HG03060 (cell line): ENCODE results near the gene PLCL1.
"Not testable (repeated sequence)": the region's sequence is repeated elsewhere in the genome, so short reads cannot be mapped to it uniquely, and the experiment has no call there.

Source experiments
- ATAC-seq: cut with Tn5 transposase; IDR thresholded peaks from one replicate; pipeline ENCODE4 v1.9.1; 2021; ENCODE audit warnings: low read depth, moderate number of reproducible peaks; ENCODE audit not compliant: unreplicated experiment

Gene PLCL1

GRCh38 chr2:197809064-197809463, 4.7 kb downstream of the PLCL1 start:
- ATAC-seq, result no peak

GRCh38 chr2:197810016-197810415, 5.6 kb downstream of the PLCL1 start:
- no peak for ATAC-seq

GRCh38 chr2:197810491-197810890, 6.1 kb downstream of the PLCL1 start:
- no peak for ATAC-seq

GRCh38 chr2:197813093-197813787, 8.8 kb downstream of the PLCL1 start:
- ATAC-seq, result no peak

GRCh38 chr2:197814526-197814925, 10.1 kb downstream of the PLCL1 start:
- ATAC-seq, result no peak

GRCh38 chr2:197821550-197822289, 17.3 kb downstream of the PLCL1 start:
- no peak for ATAC-seq

- ATAC-seq, result no peak
Observed at GRCh38 chr2:197822333-197822732, 17.9 kb downstream of the PLCL1 start.

GRCh38 chr2:197827618-197828017, 23.2 kb downstream of the PLCL1 start:
- ATAC-seq, result no peak

GRCh38 chr2:197828464-197829135, 24.2 kb downstream of the PLCL1 start:
- ATAC-seq, result no peak

- not testable (repeated sequence) for ATAC-seq
Observed at GRCh38 chr2:197834771-197835170, 30.4 kb downstream of the PLCL1 start.

- no peak for ATAC-seq
Observed at GRCh38 chr2:197835293-197835692, 30.9 kb downstream of the PLCL1 start.

- ATAC-seq, result peak; percentile 100
Observed at GRCh38 chr2:197838036-197838435, 33.6 kb downstream of the PLCL1 start.

GRCh38 chr2:197838579-197838978, 34.2 kb downstream of the PLCL1 start:
- ATAC-seq, result no peak

GRCh38 chr2:197839327-197839726, 34.9 kb downstream of the PLCL1 start:
- no peak for ATAC-seq

GRCh38 chr2:197839856-197840255, 35.5 kb downstream of the PLCL1 start:
- ATAC-seq, result no peak

- no peak for ATAC-seq
Observed at GRCh38 chr2:197846128-197846527, 41.7 kb downstream of the PLCL1 start.

GRCh38 chr2:197846777-197847176, 42.4 kb downstream of the PLCL1 start:
- ATAC-seq, result no peak

- no peak for ATAC-seq
Observed at GRCh38 chr2:197847651-197848401, 43.4 kb downstream of the PLCL1 start.

- no peak for ATAC-seq
Observed at GRCh38 chr2:197848602-197849001, 44.2 kb downstream of the PLCL1 start.

GRCh38 chr2:197850882-197851450, 46.6 kb downstream of the PLCL1 start:
- no peak for ATAC-seq
